T follicular helper cell (primary cell): ENCODE results near the gene CFAP43.
A peak's percentile ranks its signal among the peaks of the same experiment; 100 is the strongest.

ENCODE experiments used
- DNase-seq: peaks from one replicate; pipeline ENCODE4 v3.0.0-alpha.2; 2020; ENCODE audit warnings: low read depth

Gene CFAP43

GRCh38 chr10:104142081-104142480 is 90.1 kb downstream of the CFAP43 start:
- no peak for DNase-seq

GRCh38 chr10:104139221-104139620 is 92.9 kb downstream of the CFAP43 start:
- DNase-seq, result no peak

- no peak for DNase-seq
These were observed 94.0 kb downstream of the CFAP43 start for GRCh38 chr10:104138131-104138530.

GRCh38 chr10:104130041-104130440 is 102.1 kb downstream of the CFAP43 start:
- no peak for DNase-seq

GRCh38 chr10:104128214-104128613 is 104.0 kb downstream of the CFAP43 start:
- no peak for DNase-seq

- DNase-seq, result no peak
These were observed 104.8 kb downstream of the CFAP43 start for GRCh38 chr10:104127411-104127810.

- DNase-seq, result no peak
These were observed 108.8 kb downstream of the CFAP43 start for GRCh38 chr10:104123397-104123796.

GRCh38 chr10:104122225-104123107 is 109.7 kb downstream of the CFAP43 start:
- no peak for DNase-seq

- DNase-seq, result peak; percentile 98
These were observed 110.5 kb downstream of the CFAP43 start, which contains the start of gene SFR1 for GRCh38 chr10:104121485-104122224. SFR1 (plus strand) TSS chr10:104122171; CDS start chr10:104122184, 13 bp downstream.

GRCh38 chr10:104120903-104121484 is 111.2 kb downstream of the CFAP43 start:
- DNase-seq, result peak; percentile 88

GRCh38 chr10:104120512-104120902 is 111.7 kb downstream of the CFAP43 start:
- no peak for DNase-seq

- no peak for DNase-seq
These were observed 112.2 kb downstream of the CFAP43 start for GRCh38 chr10:104119996-104120395.

GRCh38 chr10:104117839-104118323 is 114.3 kb downstream of the CFAP43 start:
- no peak for DNase-seq

GRCh38 chr10:104113376-104113956 is 118.7 kb downstream of the CFAP43 start:
- DNase-seq, result no peak

GRCh38 chr10:104109908-104110662 is 122.1 kb downstream of the CFAP43 start:
- no peak for DNase-seq

- no peak for DNase-seq
These were observed 127.2 kb downstream of the CFAP43 start for GRCh38 chr10:104104926-104105325.

- DNase-seq, result no peak
These were observed 127.7 kb downstream of the CFAP43 start for GRCh38 chr10:104104418-104104817.

- DNase-seq, result no peak
These were observed 128.2 kb downstream of the CFAP43 start for GRCh38 chr10:104103956-104104355.

GRCh38 chr10:104101902-104102301 is 130.3 kb downstream of the CFAP43 start:
- DNase-seq, result no peak

- no peak for DNase-seq
These were observed 131.4 kb downstream of the CFAP43 start for GRCh38 chr10:104100795-104101194.

- DNase-seq, result no peak
These were observed 132.2 kb downstream of the CFAP43 start for GRCh38 chr10:104099941-104100340.
